HEK293 (cell line): Measurements from ENCODE around the gene DRICH1.

Source experiments
- KLF10 ChIP-seq: fragments of 450-650 bp; IDR thresholded peaks from 2 replicates; pipeline ENCODE4 v1.5.1; 2018; ENCODE audit warnings: missing biosample characterization, mild to moderate bottlenecking, missing genetic modification characterization
- MYNN ChIP-seq: fragments of 450-650 bp; formaldehyde crosslinking; IDR thresholded peaks from 2 replicates; pipeline ENCODE4 v1.5.1; 2016; ENCODE audit warnings: missing biosample characterization, missing genetic modification characterization, borderline replicate concordance
- PATZ1 ChIP-seq: fragments of 450-650 bp; formaldehyde crosslinking; IDR thresholded peaks from 2 replicates; pipeline ENCODE4 v1.5.1; 2016; ENCODE audit warnings: missing biosample characterization, missing genetic modification characterization
- REST ChIP-seq: fragments of 450-650 bp; formaldehyde crosslinking; IDR thresholded peaks from 2 replicates; pipeline ENCODE4 v1.5.1; 2016; ENCODE audit warnings: missing biosample characterization, missing genetic modification characterization
- WT1 ChIP-seq: fragments of 450-650 bp; formaldehyde crosslinking; IDR thresholded peaks from 2 replicates; pipeline ENCODE4 v1.5.1; 2016; ENCODE audit warnings: missing biosample characterization, missing genetic modification characterization
- ZNF202 ChIP-seq: fragments of 450-650 bp; formaldehyde crosslinking; IDR thresholded peaks from 2 replicates; pipeline ENCODE4 v1.5.1; 2016; ENCODE audit warnings: missing biosample characterization, missing genetic modification characterization, borderline replicate concordance
- ZNF530 ChIP-seq: fragments of 450-650 bp; formaldehyde crosslinking; IDR thresholded peaks from 2 replicates; pipeline ENCODE4 v1.5.1; 2016; ENCODE audit warnings: low read depth, missing biosample characterization, missing genetic modification characterization
- ZNF585B ChIP-seq: fragments of 450-650 bp; formaldehyde crosslinking; IDR thresholded peaks from 2 replicates; pipeline ENCODE4 v1.5.1; 2016; ENCODE audit warnings: missing biosample characterization, missing genetic modification characterization
- ZNF623 ChIP-seq: fragments of 450-650 bp; formaldehyde crosslinking; IDR thresholded peaks from 2 replicates; pipeline ENCODE4 v1.5.1; 2016; ENCODE audit warnings: missing biosample characterization, missing genetic modification characterization
- TF ChIP-seq, protein P1 (sequence below): fragments of 450-650 bp; formaldehyde crosslinking; IDR thresholded peaks from 2 replicates; pipeline ENCODE4 v1.5.1; 2016; ENCODE audit warnings: missing biosample characterization, missing genetic modification characterization
- TF ChIP-seq, protein P2 (sequence below): fragments of 450-650 bp; formaldehyde crosslinking; optimal IDR thresholded peaks from 2 replicates; pipeline ENCODE3; 2016; ENCODE audit warnings: missing biosample characterization, mild to moderate bottlenecking, missing genetic modification characterization

DNA sequence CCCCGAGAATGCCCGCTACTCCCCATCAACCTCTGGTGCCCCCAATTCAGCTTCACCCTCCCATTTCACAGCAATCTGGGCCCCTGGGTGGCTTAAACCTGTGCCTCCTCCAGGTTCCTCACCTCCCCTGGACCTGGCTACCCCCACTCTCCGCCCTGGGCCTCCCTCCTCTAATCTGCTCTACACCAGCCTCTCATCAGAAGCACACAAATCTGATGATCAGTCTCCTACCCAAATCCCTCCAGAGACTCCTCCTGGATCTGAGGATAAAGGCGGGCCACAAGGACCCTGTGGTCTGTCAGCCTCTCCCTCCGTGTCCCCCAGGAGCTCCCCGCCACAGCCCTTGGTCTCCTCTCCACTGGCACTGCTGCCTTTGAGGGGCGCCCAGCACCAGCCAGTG, 28.9 kb downstream of the DRICH1 start:
- TF ChIP-seq ZNF585B (tag by site-specific recombination), result no peak
- no peak for TF ChIP-seq PATZ1 (tag by site-specific recombination)
- TF ChIP-seq ZNF202 (tag by site-specific recombination), result no peak
- TF ChIP-seq, protein P1, sequence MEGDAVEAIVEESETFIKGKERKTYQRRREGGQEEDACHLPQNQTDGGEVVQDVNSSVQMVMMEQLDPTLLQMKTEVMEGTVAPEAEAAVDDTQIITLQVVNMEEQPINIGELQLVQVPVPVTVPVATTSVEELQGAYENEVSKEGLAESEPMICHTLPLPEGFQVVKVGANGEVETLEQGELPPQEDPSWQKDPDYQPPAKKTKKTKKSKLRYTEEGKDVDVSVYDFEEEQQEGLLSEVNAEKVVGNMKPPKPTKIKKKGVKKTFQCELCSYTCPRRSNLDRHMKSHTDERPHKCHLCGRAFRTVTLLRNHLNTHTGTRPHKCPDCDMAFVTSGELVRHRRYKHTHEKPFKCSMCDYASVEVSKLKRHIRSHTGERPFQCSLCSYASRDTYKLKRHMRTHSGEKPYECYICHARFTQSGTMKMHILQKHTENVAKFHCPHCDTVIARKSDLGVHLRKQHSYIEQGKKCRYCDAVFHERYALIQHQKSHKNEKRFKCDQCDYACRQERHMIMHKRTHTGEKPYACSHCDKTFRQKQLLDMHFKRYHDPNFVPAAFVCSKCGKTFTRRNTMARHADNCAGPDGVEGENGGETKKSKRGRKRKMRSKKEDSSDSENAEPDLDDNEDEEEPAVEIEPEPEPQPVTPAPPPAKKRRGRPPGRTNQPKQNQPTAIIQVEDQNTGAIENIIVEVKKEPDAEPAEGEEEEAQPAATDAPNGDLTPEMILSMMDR (tag by site-specific recombination), result no peak
- no peak for TF ChIP-seq MYNN (tag by site-specific recombination)
- TF ChIP-seq, protein P2, sequence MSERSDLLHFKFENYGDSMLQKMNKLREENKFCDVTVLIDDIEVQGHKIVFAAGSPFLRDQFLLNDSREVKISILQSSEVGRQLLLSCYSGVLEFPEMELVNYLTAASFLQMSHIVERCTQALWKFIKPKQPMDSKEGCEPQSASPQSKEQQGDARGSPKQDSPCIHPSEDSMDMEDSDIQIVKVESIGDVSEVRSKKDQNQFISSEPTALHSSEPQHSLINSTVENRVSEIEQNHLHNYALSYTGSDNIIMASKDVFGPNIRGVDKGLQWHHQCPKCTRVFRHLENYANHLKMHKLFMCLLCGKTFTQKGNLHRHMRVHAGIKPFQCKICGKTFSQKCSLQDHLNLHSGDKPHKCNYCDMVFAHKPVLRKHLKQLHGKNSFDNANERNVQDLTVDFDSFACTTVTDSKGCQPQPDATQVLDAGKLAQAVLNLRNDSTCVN (tag by site-specific recombination), result no peak
- TF ChIP-seq WT1 (tag by site-specific recombination), result no peak
- no peak for TF ChIP-seq KLF10 (tag by site-specific recombination)
- TF ChIP-seq ZNF623 (tag by site-specific recombination), result no peak
- no peak for TF ChIP-seq ZNF530 (tag by site-specific recombination)
- TF ChIP-seq REST (tag by site-specific recombination), result no peak
